Measurements from ENCODE around the gene CASP6.

DNA sequence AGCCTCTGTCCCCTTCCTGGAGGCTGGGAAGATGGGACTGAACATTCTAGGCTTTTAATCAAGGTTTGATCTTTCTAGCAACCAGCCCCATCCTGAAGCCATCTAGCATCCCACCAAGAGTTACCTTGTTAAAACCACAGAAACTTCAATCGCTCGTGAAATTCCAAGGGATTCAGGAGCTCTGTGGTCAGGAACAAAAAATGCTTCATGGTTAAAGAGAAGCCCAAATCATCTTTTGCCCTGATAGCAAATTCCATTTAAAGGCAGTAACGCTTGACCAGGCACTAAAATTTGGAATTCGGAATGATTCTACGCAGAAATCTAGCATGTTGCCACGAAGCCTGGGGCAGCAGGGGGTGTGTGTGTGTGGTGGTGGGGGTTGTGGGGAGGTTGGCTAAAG, 47.8 kb downstream of the CASP6 start:
- TF ChIP-seq POLR2AphosphoS5 (IDR thresholded peaks at IDR 0.05; ENCODE audit: low read depth, low read length) (no peak), TAF1 (IDR thresholded peaks at IDR 0.05; ENCODE audit: borderline replicate concordance, insufficient read depth, low read length) (no peak)
- TF ChIP-seq, protein P1, sequence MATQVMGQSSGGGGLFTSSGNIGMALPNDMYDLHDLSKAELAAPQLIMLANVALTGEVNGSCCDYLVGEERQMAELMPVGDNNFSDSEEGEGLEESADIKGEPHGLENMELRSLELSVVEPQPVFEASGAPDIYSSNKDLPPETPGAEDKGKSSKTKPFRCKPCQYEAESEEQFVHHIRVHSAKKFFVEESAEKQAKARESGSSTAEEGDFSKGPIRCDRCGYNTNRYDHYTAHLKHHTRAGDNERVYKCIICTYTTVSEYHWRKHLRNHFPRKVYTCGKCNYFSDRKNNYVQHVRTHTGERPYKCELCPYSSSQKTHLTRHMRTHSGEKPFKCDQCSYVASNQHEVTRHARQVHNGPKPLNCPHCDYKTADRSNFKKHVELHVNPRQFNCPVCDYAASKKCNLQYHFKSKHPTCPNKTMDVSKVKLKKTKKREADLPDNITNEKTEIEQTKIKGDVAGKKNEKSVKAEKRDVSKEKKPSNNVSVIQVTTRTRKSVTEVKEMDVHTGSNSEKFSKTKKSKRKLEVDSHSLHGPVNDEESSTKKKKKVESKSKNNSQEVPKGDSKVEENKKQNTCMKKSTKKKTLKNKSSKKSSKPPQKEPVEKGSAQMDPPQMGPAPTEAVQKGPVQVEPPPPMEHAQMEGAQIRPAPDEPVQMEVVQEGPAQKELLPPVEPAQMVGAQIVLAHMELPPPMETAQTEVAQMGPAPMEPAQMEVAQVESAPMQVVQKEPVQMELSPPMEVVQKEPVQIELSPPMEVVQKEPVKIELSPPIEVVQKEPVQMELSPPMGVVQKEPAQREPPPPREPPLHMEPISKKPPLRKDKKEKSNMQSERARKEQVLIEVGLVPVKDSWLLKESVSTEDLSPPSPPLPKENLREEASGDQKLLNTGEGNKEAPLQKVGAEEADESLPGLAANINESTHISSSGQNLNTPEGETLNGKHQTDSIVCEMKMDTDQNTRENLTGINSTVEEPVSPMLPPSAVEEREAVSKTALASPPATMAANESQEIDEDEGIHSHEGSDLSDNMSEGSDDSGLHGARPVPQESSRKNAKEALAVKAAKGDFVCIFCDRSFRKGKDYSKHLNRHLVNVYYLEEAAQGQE (IDR thresholded peaks at IDR 0.05; ENCODE audit: insufficient read depth in 1 of 2, low read depth in 2 of 2, low read length in 2 of 2), result no peak

Data from PFSK-1 (cell line).